HFFc6 (cell line): ENCODE results near the gene PBX1. TPM values are rescaled to one million over a fixed set of nuclear protein-coding genes. Genes with fewer than 3 reads are reported as not detected.
A peak's percentile ranks its signal among the peaks of the same experiment; 100 is the strongest.

Experiments
- DNase-seq: peaks from one replicate; pipeline ENCODE4 v3.0.0-alpha.2; 2018
- H3K27ac Mint-ChIP-seq: 2 replicates; pipeline ENCODE4 v1.8.0; 2020; ENCODE audit warnings: mild to moderate bottlenecking, mixed read lengths
- H3K27me3 Mint-ChIP-seq: 2 replicates; pipeline ENCODE4 v1.8.0; 2021; ENCODE audit warnings: mild to moderate bottlenecking, moderate library complexity, mixed read lengths; ENCODE audit not compliant: insufficient read depth
- H3K36me3 Mint-ChIP-seq: 2 replicates; pipeline ENCODE4 v1.8.0; 2021; ENCODE audit warnings: low read depth, mixed read lengths
- H3K4me1 Mint-ChIP-seq: 2 replicates; pipeline ENCODE4 v1.8.0; 2020; ENCODE audit warnings: low read depth, mixed read lengths
- H3K4me3 Mint-ChIP-seq: 2 replicates; pipeline ENCODE4 v1.8.0; 2020; ENCODE audit warnings: mild to moderate bottlenecking, moderate library complexity, mixed read lengths
- H3K9me3 Mint-ChIP-seq: 2 replicates; pipeline ENCODE4 v1.8.0; 2020; ENCODE audit warnings: mild to moderate bottlenecking, mixed read lengths
- total RNA-seq, 6 experiments: library from RNA; stranded (reverse); fragmentation: NEBNext Ultra II Directional; extraction: Animal tissue kit (Norgen Biotek cat#: 25700); gene quantifications; 2 replicates in 1 of 6; 3 replicates in 5 of 6; pipeline ENCODE4 v1.2.3, GENCODE V29; 2021
- TF ChIP-seq, protein P1 (sequence below): fragments of 200-600 bp; sonication (generic); IDR thresholded peaks from 2 replicates; pipeline ENCODE4 v1.5.0; 2021; ENCODE audit warnings: antibody characterized with exemption, mild to moderate bottlenecking

PBX1 gene
- total RNA-seq, 6 experiments from 2014 or later, result 35.4 to 42.3 (median 39.1) TPM

- Mint-ChIP-seq H3K27ac (no peak overlapping the region), H3K4me3 (no peak overlapping the region)
These were observed 247.5 kb downstream of the PBX1 start for GRCh38 chr1:164806531-164806930.

GRCh38 chr1:164813776-164814175 lies 254.8 kb downstream of the PBX1 start:
- H3K4me3 Mint-ChIP-seq, result no peak overlapping the region
- no peaks in the 10 kb centered on the region for H3K27me3 Mint-ChIP-seq
- TF ChIP-seq, protein P1, sequence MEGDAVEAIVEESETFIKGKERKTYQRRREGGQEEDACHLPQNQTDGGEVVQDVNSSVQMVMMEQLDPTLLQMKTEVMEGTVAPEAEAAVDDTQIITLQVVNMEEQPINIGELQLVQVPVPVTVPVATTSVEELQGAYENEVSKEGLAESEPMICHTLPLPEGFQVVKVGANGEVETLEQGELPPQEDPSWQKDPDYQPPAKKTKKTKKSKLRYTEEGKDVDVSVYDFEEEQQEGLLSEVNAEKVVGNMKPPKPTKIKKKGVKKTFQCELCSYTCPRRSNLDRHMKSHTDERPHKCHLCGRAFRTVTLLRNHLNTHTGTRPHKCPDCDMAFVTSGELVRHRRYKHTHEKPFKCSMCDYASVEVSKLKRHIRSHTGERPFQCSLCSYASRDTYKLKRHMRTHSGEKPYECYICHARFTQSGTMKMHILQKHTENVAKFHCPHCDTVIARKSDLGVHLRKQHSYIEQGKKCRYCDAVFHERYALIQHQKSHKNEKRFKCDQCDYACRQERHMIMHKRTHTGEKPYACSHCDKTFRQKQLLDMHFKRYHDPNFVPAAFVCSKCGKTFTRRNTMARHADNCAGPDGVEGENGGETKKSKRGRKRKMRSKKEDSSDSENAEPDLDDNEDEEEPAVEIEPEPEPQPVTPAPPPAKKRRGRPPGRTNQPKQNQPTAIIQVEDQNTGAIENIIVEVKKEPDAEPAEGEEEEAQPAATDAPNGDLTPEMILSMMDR, result no peak
- H3K27ac Mint-ChIP-seq, result no peak overlapping the region
- no peak for DNase-seq
- H3K36me3 Mint-ChIP-seq, result peaks cover 11% of the 10 kb centered on the region
- no peaks in the 10 kb centered on the region for H3K4me1 Mint-ChIP-seq
- no peaks in the 10 kb centered on the region for H3K9me3 Mint-ChIP-seq

More at GRCh38 chr1:164806531-164806930, 247.5 kb downstream of the PBX1 start:
- no peaks in the 10 kb centered on the region; the same call in 1 of the 2 replicates for H3K27me3 Mint-ChIP-seq
- H3K9me3 Mint-ChIP-seq, result no peaks in the 10 kb centered on the region
- peaks cover 15% of the 10 kb centered on the region for H3K4me1 Mint-ChIP-seq
- DNase-seq, result no peak
- peaks cover 17% of the 10 kb centered on the region for H3K36me3 Mint-ChIP-seq
- TF ChIP-seq, protein P1, result no peak

- H3K4me3 Mint-ChIP-seq, result no peak overlapping the region
- peaks cover 10% of the 10 kb centered on the region for H3K4me1 Mint-ChIP-seq
- no peaks in the 10 kb centered on the region for H3K9me3 Mint-ChIP-seq
- TF ChIP-seq, protein P1, result no peak
- no peak overlapping the region for H3K27ac Mint-ChIP-seq
- DNase-seq, result no peak
- H3K36me3 Mint-ChIP-seq, result peaks cover 7% of the 10 kb centered on the region; the same call in 1 of the 2 replicates
- H3K27me3 Mint-ChIP-seq, result no peaks in the 10 kb centered on the region; the same call in 1 of the 2 replicates
These were observed 262.7 kb downstream of the PBX1 start for GRCh38 chr1:164821648-164822047.

DNA sequence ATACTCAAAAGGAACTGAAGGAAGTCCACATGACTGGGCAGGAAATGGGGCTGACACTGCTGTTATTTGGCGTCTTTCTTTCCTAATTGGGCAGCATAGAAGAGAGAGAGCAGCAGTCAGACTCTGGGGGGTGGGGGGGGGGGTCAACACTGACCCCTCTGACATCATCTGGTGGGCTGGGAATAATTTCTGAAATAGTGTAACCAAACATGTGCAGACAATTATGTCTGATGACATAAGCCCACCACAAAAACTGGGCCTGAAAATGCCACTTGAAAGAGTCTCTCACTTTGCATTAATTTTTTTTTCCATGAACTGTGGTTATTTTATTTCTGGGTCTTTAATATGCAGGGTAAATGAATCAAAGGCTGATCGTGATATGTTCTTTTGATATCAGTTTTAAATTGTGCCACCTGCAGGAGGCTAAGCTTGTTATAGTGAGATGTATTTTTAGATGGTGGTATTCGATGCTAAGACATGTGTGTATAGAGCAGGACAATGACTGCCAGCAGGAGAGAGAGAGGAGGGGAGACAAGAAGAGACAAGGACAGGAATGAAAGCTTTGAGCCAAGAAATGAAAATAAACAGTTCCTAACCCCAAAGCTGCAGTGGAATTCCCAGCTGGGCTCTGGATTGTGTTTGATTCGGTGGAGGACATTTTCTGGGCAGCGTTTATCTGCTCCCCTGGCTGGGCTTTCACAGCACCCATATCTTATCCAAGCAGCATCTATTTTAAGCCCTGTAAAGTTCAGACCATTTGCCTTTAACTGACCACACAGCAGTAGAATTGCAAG lies 264.7 kb downstream of the PBX1 start:
- Mint-ChIP-seq H3K9me3 (no peaks in the 10 kb centered on the region), H3K36me3 (peaks cover 7% of the 10 kb centered on the region; the same call in 1 of the 2 replicates), H3K27me3 (no peaks in the 10 kb centered on the region; the same call in 1 of the 2 replicates), H3K4me1 (peaks cover 10% of the 10 kb centered on the region), H3K4me3 (no peak overlapping the region), H3K27ac (no peak overlapping the region)
- DNase-seq, result peak; percentile 3
- TF ChIP-seq, protein P1, result no peak

GRCh38 chr1:164824542-164824941 lies 265.6 kb downstream of the PBX1 start:
- TF ChIP-seq, protein P1, result no peak
- Mint-ChIP-seq H3K36me3 (peaks cover 7% of the 10 kb centered on the region; the same call in 1 of the 2 replicates), H3K9me3 (no peaks in the 10 kb centered on the region), H3K4me1 (peaks cover 10% of the 10 kb centered on the region), H3K27me3 (no peaks in the 10 kb centered on the region; the same call in 1 of the 2 replicates), H3K4me3 (no peak overlapping the region), H3K27ac (no peak overlapping the region)
- no peak for DNase-seq
